DOHH2 (cell line): ENCODE measurements around the gene S100B.

Experiments
- H3F3A ChIP-seq: fragments of 200-600 bp; sonication (generic), shearing (Covaris generic); 2 replicates; pipeline ENCODE4 v1.6.0; 2016; ENCODE audit warnings: antibody characterized with exemption, mild to moderate bottlenecking; ENCODE audit not compliant: control insufficient read depth, insufficient read depth
- H3K27ac ChIP-seq: fragments of 200-600 bp; sonication (generic); 2 replicates; pipeline ENCODE4 v1.5.1; 2014; ENCODE audit warnings: low read depth, mild to moderate bottlenecking, low read length, moderate library complexity
- H3K27me3 ChIP-seq: fragments of 200-600 bp; sonication (generic); 2 replicates; pipeline ENCODE4 v1.6.1; 2014; ENCODE audit warnings: mild to moderate bottlenecking, low read length, mixed read lengths; ENCODE audit not compliant: control insufficient read depth
- H3K36me3 ChIP-seq: fragments of 200-600 bp; sonication (generic); 2 replicates; pipeline ENCODE4 v1.6.1; 2014; ENCODE audit warnings: mild to moderate bottlenecking, low read length, moderate library complexity, mixed read lengths; ENCODE audit not compliant: control insufficient read depth
- H3K4me1 ChIP-seq: fragments of 200-600 bp; sonication (generic); 2 replicates; pipeline ENCODE4 v1.6.1; 2014; ENCODE audit warnings: mild to moderate bottlenecking, low read length, mixed read lengths; ENCODE audit not compliant: control insufficient read depth
- H3K4me2 ChIP-seq: fragments of 200-600 bp; sonication (generic); 2 replicates; pipeline ENCODE4 v1.6.0; 2014; ENCODE audit warnings: mild to moderate bottlenecking, low read length, moderate library complexity
- H3K4me3 ChIP-seq: fragments of 200-600 bp; sonication (generic); 2 replicates; pipeline ENCODE4 v1.5.1; 2014; ENCODE audit warnings: mild to moderate bottlenecking, low read length, mixed read lengths
- H3K79me2 ChIP-seq: fragments of 200-600 bp; sonication (generic); 2 replicates; pipeline ENCODE4 v1.6.1; 2014; ENCODE audit warnings: mild to moderate bottlenecking, low read length, mixed read lengths; ENCODE audit not compliant: control insufficient read depth
- H3K9me2 ChIP-seq: fragments of 200-600 bp; sonication (generic); replicated peaks from 2 replicates; pipeline ENCODE4 v1.6.1; 2014; ENCODE audit warnings: mild to moderate bottlenecking, low read length, mixed read lengths; ENCODE audit not compliant: control insufficient read depth
- H3K9me3 ChIP-seq: fragments of 200-600 bp; sonication (generic); 2 replicates; pipeline ENCODE4 v1.6.1; 2014; ENCODE audit warnings: antibody characterized with exemption, low read length, mixed read lengths; ENCODE audit not compliant: control insufficient read depth, insufficient read depth
- H4K20me1 ChIP-seq: fragments of 200-600 bp; sonication (generic); 2 replicates; pipeline ENCODE4 v1.6.0; 2014; ENCODE audit warnings: low read depth, mild to moderate bottlenecking, antibody characterized with exemption, low read length, moderate library complexity; ENCODE audit not compliant: control insufficient read depth, insufficient read depth
- CTCF ChIP-seq: fragments of 200-600 bp; sonication (generic); IDR thresholded peaks from one replicate; pipeline ENCODE4 v1.5.1; 2014; ENCODE audit warnings: antibody characterized with exemption, mild to moderate bottlenecking, low read depth, low read length; ENCODE audit not compliant: poor library complexity, severe bottlenecking
- EZH2phosphoT487 ChIP-seq: fragments of 200-600 bp; sonication (generic); IDR thresholded peaks from 2 replicates; pipeline ENCODE4 v1.6.1; 2017; ENCODE audit warnings: borderline replicate concordance, mild to moderate bottlenecking, antibody characterized with exemption, low read length, moderate library complexity, mixed read lengths

Gene S100B

GRCh38 chr21:46608672-46609111, 3.8 kb upstream of the S100B start:
- no peaks in the 10 kb centered on the region for H3K9me2 ChIP-seq
- H3F3A ChIP-seq = no peaks in the 10 kb centered on the region
- no peak overlapping the region for H3K4me3 ChIP-seq
- peaks cover 4% of the 10 kb centered on the region; the same call in 1 of the 2 replicates for H3K27me3 ChIP-seq
- H3K27ac ChIP-seq = no peak overlapping the region
- H3K9me3 ChIP-seq = no peaks in the 10 kb centered on the region
- no peaks in the 10 kb centered on the region for H3K79me2 ChIP-seq
- no peak overlapping the region for H3K4me2 ChIP-seq
- H3K4me1 ChIP-seq = no peaks in the 10 kb centered on the region
- no peaks in the 10 kb centered on the region for H4K20me1 ChIP-seq
- no peak for TF ChIP-seq CTCF
- no peak for TF ChIP-seq EZH2phosphoT487
- no peaks in the 10 kb centered on the region for H3K36me3 ChIP-seq

GRCh38 chr21:46607636-46608035, 2.8 kb upstream of the S100B start:
- no peaks in the 10 kb centered on the region for H3K9me2 ChIP-seq
- no peak overlapping the region for H3K27ac ChIP-seq
- H3F3A ChIP-seq = no peaks in the 10 kb centered on the region
- H3K79me2 ChIP-seq = no peaks in the 10 kb centered on the region
- H4K20me1 ChIP-seq = no peaks in the 10 kb centered on the region
- TF ChIP-seq CTCF = no peak
- TF ChIP-seq EZH2phosphoT487 = no peak
- H3K36me3 ChIP-seq = no peaks in the 10 kb centered on the region
- peaks cover 5% of the 10 kb centered on the region; the same call in 1 of the 2 replicates for H3K27me3 ChIP-seq
- H3K4me2 ChIP-seq = no peak overlapping the region
- H3K4me3 ChIP-seq = no peak overlapping the region
- no peaks in the 10 kb centered on the region for H3K9me3 ChIP-seq
- no peaks in the 10 kb centered on the region for H3K4me1 ChIP-seq

GRCh38 chr21:46606427-46606813, 1.5 kb upstream of the S100B start:
- Histone ChIP-seq H3K9me3 (no peaks in the 10 kb centered on the region), H3K27me3 (peaks cover 14% of the 10 kb centered on the region; the same call in 1 of the 2 replicates), H3K79me2 (no peaks in the 10 kb centered on the region), H3K36me3 (no peaks in the 10 kb centered on the region), H4K20me1 (no peaks in the 10 kb centered on the region), H3K4me3 (no peak overlapping the region), H3K27ac (no peak overlapping the region), H3F3A (no peaks in the 10 kb centered on the region), H3K4me2 (no peak overlapping the region), H3K9me2 (no peaks in the 10 kb centered on the region), H3K4me1 (no peaks in the 10 kb centered on the region)
- no peak for TF ChIP-seq CTCF
- TF ChIP-seq EZH2phosphoT487 = no peak
